Esophagus (tissue), 2 donors: ENCODE results near the gene SGPL1. TPM values are rescaled to one million over a fixed set of nuclear protein-coding genes. Genes with fewer than 3 reads are reported as not detected.

Experiments
- H3K27ac ChIP-seq, 2 donors: one replicate each; pipeline ENCODE4 v1.5.1; 2013; ENCODE audit warnings: low read depth in 2 of 2, mild to moderate bottlenecking in 2 of 2, inconsistent platforms in 1 of 2, low read length in 1 of 2, moderate library complexity in 1 of 2
- H3K27me3 ChIP-seq, 2 donors: one replicate each; pipeline ENCODE4 v1.6.1; 2013; ENCODE audit warnings: low read length in 2 of 2, control low read depth in 1 of 2, mild to moderate bottlenecking in 1 of 2; ENCODE audit not compliant: insufficient read depth in 2 of 2, control insufficient read depth in 1 of 2
- H3K36me3 ChIP-seq, 2 donors: one replicate each; pipeline ENCODE4 v1.6.1; 2013; ENCODE audit warnings: low read length in 1 of 2; ENCODE audit not compliant: control insufficient read depth in 2 of 2, insufficient read depth in 2 of 2
- H3K4me1 ChIP-seq, 2 donors: one replicate each; pipeline ENCODE4 v1.6.1; 2013; ENCODE audit warnings: low read length in 1 of 2; ENCODE audit not compliant: control insufficient read depth in 2 of 2, insufficient read depth in 2 of 2
- H3K4me3 ChIP-seq, 2 donors: one replicate each; pipeline ENCODE4 v1.5.1; 2013; ENCODE audit warnings: low read length in 2 of 2, mild to moderate bottlenecking in 2 of 2, low read depth in 1 of 2, moderate library complexity in 1 of 2
- H3K9me3 ChIP-seq, 2 donors: one replicate each; pipeline ENCODE4 v1.6.1; 2013; ENCODE audit warnings: mild to moderate bottlenecking in 2 of 2, low read depth in 1 of 2, low read length in 1 of 2, moderate library complexity in 1 of 2; ENCODE audit not compliant: control insufficient read depth in 2 of 2, insufficient read depth in 1 of 2
- WGBS, 2 donors: extraction: QIAGEN DNeasy Blood & Tissue Kit; methylation state at CpG; one replicate each; pipeline ENCODE4 v1.1.7; 2013; 5-methylcytosine and 5-hydroxymethylcytosine counted together
- polyA plus RNA-seq, 2 donors: library from polyadenylated mRNA; stranded (reverse); fragments of 200-250 nt; gene quantifications; one replicate each; pipeline ENCODE4 v1.2.3, GENCODE V29; 2013
- donor health status: healthy with polysubstance abuse.
- donor health status: Bipolar disorder and iron deficiency.

Gene SGPL1
- polyA plus RNA-seq, 2 donors = 16.6 to 16.7 TPM

DNA sequence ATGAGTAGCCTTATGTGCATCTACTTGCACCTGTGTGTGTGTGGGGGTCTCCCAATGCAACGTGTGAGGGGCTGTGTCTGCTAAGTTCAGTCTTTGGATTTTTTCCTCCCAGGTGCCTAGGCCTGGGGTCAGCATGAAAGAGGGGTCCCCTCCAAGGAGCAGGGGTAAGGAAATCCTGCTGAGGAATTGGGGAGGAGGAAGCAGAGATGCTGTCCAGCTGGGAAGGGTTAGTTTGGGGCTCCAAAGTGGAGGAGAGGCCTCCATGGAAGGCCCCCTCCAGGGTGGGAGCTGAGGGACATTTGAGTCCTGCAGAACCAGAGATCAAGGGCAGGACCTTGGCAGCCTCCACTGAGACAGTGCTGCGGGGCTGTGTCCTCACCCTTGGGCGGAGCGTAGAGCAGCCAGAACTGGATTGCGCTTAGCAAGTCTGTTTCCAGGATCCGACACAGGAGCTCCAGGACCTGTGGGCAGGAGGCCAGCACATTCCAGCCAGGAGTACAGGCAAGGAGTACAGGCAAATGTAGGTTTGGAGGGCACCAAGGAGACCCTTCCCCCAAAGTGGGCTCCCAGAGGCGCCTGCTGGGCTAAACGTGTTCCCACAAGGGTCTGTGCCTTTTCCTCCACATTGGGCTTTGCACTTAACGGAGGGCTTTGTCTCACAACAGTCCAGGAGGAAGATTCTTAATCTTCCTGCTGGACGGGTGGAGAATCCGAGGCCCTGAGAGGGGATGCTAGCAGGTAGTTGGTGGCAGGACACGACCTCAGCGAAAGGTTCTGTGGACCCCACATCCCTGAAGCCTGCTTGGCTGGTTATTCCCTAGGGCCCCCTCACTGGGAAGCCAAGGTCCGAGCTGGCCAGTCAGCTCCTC, 40.7 kb upstream of the SGPL1 start:
- WGBS, 2 donors = 64 to 72% methylated on average over 14 of the region's 14 CpGs
- Histone ChIP-seq H3K9me3 (no peaks in the 10 kb centered on the region), H3K4me1 (peaks cover 4 to 12% of the 10 kb centered on the region in 2 donors), H3K27ac (peak overlapping the region in 1 of 2 donors; percentile 23), H3K27me3 (no peaks in the 10 kb centered on the region), H3K4me3 (no peak overlapping the region), H3K36me3 (no peaks in the 10 kb centered on the region)

DNA sequence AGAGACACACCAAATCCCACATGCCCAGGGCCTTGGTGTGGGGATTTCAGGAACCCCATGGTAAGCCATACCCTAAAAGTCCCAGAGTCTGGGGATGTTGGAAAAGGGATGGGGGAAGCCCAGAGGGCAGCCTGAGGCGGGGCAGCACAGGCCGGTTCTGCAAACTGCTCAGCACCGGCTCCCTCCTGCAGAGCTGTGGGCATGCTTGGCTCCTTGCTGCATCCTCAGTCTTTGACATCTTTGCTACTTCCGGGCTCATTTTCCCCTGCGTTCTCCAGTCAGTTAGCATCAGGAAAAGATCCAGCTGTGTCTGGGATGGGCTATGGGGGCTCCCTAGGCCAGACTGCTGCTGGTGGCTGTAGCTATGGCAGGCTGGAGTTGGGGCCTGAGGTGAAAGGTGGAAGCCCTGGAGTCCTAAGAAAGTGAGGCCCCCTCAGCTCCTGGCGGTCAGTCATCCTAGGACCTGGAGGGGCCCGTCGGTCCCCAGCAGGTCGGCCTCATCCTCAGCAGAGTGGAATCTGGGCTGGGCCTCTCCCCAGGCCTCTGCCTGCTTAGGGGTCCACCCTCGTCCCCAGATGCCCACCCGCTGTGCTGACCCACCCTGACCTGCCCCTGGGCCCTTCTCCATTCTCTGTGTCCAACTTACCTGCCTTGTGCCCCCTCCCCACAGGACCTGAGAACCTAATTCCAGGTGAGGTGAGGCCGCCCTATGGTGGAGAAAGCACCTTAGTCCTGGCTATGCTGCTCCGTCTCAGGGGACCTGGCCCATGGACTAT, 39.9 kb upstream of the SGPL1 start:
- 79 to 87% methylated on average over 13 of the region's 13 CpGs for WGBS, 2 donors
- no peaks in the 10 kb centered on the region for H3K27me3 ChIP-seq
- no peaks in the 10 kb centered on the region for H3K36me3 ChIP-seq
- no peak overlapping the region for H3K4me3 ChIP-seq
- H3K27ac ChIP-seq = no peak overlapping the region
- peaks cover 4 to 12% of the 10 kb centered on the region in 2 donors for H3K4me1 ChIP-seq
- no peaks in the 10 kb centered on the region for H3K9me3 ChIP-seq

DNA sequence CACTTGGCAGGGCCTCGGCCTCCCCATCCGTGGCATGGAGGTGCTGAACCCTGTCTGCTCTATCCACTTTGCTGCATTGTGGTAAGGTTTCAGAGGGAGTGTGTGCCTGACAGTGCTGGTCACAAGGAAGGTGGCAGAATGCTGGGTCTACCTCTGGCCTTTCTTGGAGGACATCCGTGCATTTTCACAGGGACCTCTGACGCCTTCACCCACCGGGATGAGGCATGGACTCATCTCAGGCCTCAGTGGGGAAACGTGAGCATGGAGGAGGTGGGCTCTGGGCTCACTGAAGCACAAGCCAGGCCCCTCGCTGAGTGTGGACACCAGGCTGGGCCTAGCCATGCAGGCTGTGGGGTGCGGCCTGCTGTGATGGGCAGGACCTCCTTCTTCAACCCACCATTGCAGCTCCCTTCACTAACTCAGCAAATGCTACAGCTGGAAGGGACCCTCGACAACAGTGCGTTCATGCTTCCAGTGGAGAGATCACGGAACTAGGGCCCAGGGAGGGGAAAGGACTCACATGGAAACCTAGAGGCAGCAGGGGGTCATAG, 39.2 kb upstream of the SGPL1 start:
- Histone ChIP-seq H3K27me3 (no peaks in the 10 kb centered on the region), H3K9me3 (no peaks in the 10 kb centered on the region), H3K4me3 (no peak overlapping the region), H3K27ac (no peak overlapping the region), H3K36me3 (no peaks in the 10 kb centered on the region), H3K4me1 (peaks cover 4 to 12% of the 10 kb centered on the region in 2 donors)
- WGBS, 2 donors = 93 to 95% methylated on average over 11 of the region's 11 CpGs

DNA sequence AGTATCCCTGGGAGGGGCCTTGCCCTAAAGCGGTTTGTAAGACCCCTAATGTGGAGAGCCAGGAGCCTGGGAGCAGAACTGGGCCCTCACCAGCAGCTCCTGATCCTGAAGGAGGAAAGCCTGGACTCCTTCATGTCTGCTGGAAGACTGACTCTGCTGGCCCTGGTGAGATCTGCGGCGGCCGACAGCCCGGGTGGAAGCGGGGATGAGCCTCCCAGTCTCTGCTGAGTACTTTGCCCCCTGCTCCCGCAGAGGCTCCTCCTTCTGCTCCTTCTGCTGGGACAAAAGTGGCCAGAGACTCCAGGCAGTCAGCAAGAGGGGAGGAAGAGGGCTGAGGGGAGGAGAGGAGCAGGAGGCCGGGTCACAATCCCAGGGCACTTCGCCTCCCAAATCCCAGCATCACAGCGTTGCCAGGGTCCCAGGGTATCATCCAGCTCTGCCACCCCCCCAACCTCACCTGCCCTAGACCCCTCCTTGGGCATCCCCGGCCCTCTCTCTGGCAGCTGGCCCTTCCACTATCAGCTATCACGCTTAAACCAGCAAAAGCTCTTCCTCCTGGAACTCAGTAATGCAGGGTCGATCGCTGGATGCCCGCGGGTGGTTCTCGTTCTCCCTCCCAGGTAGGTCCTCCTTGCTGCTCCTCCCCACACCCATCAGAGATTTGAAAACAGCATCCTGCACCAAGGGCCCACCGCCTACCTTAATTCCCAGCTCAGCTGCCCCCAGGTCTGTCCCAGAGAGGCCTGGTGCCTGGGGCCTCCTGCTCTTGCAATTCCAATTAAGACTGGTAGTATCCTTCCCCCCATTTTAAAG, 38.5 kb upstream of the SGPL1 start:
- no peaks in the 10 kb centered on the region for H3K36me3 ChIP-seq
- 82 to 96% methylated on average over 18 of the region's 18 CpGs for WGBS, 2 donors
- H3K27ac ChIP-seq = no peak overlapping the region
- no peaks in the 10 kb centered on the region for H3K27me3 ChIP-seq
- H3K4me3 ChIP-seq = no peak overlapping the region
- H3K9me3 ChIP-seq = no peaks in the 10 kb centered on the region
- peaks cover 4 to 12% of the 10 kb centered on the region in 2 donors for H3K4me1 ChIP-seq

DNA sequence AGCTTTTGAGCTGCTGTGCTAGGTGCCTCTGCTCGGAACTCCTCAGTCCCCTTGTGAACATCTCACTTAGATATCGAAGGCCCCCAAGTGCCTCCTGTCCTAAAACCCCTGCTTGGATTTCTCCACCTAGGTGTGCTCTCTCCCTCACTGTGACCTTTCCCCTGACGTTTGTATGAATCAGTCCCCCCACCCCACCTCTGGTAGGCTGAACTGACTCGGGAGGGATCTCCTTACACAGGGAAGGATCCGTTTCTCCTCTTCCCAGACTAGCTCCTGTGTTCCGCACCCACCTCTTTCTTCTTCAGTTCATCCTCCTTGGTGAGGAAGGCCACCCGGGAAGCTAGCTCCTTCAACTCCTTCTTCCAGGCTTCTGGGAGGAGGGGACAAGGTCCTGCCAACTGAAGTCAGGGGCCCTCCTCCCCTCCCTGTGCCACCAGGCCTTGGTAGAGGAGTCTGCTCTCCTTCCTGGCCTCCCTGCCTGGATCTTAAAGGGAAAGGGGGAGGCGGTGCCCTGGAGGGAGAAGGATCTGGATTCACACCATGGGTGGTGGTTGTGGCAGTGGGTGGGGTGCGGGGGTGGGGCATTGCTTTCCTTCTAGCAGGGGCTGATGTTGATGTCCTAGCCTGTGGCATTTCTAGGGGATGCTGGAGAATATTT, 37.4 kb upstream of the SGPL1 start:
- H3K36me3 ChIP-seq = no peaks in the 10 kb centered on the region
- H3K27me3 ChIP-seq = no peaks in the 10 kb centered on the region
- WGBS, 2 donors = 71 to 78% methylated on average over 9 of the region's 9 CpGs
- no peak overlapping the region for H3K27ac ChIP-seq
- no peaks in the 10 kb centered on the region for H3K9me3 ChIP-seq
- peaks cover 4 to 12% of the 10 kb centered on the region in 2 donors for H3K4me1 ChIP-seq
- no peak overlapping the region for H3K4me3 ChIP-seq

DNA sequence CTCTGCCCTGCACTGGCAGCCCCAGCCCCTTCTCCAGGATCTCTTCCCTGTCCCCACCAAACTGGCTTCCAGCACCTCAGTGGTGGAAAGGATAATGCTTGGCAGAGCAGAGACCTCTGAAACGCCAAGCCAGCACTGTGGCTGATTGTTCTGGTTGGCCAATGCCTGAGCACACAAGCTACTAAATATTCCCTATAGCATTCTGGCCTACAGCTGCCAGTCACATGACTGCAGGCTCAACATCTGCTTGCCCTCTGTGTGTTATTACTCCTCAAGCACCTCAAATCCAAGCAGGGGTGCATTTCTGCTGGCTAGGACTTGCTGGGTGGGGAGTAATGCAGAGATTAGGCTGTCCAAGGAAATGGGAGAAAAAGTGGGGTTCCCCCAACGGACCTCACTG, 36.7 kb upstream of the SGPL1 start:
- 51 to 62% methylated on average over 2 of the region's 2 CpGs for WGBS, 2 donors
- no peak overlapping the region for H3K4me3 ChIP-seq
- H3K9me3 ChIP-seq = no peaks in the 10 kb centered on the region
- no peak overlapping the region for H3K27ac ChIP-seq
- no peaks in the 10 kb centered on the region for H3K27me3 ChIP-seq
- H3K4me1 ChIP-seq = peaks cover 4 to 12% of the 10 kb centered on the region in 2 donors
- H3K36me3 ChIP-seq = no peaks in the 10 kb centered on the region

DNA sequence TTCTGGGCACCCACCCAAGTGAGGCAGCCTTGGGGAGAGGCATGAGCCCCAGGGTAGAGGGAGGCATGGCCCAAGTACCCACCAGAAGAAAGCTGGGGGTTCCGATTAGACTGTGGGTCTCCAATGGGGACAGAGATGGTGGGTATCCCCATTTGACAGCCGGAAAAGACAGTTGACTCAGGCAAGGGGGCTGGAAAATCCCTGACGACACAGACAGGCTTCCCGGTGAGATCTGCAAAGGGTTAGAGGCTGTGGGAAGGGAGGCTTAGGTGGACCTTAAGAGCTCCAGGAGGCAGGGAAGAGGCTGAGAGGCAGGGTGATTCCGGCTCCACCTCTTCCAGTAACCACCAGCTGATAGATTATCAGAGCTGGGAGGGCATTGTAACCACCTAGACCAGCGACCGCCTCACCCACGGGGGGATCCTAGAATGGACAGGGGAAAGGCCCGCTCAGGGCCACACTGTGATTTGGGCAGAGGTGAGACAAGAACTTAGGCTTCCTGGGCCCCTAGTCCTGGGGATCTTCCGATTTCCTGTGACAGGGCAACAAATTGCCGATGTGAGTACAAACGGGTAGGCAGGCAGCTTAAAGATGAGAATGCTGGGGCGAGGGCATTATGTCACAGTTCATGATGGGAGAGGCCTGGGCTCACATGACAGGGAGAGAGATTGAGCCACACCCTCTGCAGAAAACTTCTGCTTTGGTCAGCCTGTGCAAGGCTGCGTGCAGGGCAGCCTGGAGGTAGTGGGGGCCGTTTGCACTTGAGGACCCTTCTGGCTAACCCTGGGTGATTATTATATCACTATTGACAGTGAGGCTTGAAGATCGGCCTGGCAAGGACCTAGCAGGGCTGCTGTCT, 36.0 kb upstream of the SGPL1 start:
- H3K9me3 ChIP-seq = no peaks in the 10 kb centered on the region
- H3K4me1 ChIP-seq = peaks cover 4 to 12% of the 10 kb centered on the region in 2 donors
- H3K27me3 ChIP-seq = no peaks in the 10 kb centered on the region
- WGBS, 2 donors = 79 to 84% methylated on average over 16 of the region's 16 CpGs
- H3K4me3 ChIP-seq = no peak overlapping the region
- no peaks in the 10 kb centered on the region for H3K36me3 ChIP-seq
- H3K27ac ChIP-seq = peak overlapping the region in 1 of 2 donors; percentile 3

DNA sequence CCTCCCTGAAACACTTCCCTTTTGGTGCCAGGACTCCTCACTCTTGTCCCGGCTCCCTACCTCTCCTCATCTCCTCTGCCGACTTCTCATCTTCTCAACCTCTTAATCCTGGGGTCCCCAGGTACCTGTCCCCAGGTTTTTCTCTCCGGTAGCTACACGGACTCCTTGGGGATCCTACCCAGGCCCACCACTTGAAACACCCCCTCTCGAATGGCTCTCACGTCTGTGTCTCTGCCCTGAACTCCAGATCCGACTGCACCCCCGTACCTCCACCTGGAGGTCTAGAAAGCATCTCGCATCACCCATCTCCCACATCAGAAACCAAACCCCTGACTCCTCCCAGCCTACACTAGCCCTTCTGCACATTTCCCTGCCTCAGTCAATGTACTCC, 35.4 kb upstream of the SGPL1 start:
- Histone ChIP-seq H3K9me3 (no peaks in the 10 kb centered on the region), H3K4me1 (peaks cover 0 to 6% of the 10 kb centered on the region in 2 donors), H3K36me3 (no peaks in the 10 kb centered on the region), H3K4me3 (no peak overlapping the region), H3K27me3 (no peaks in the 10 kb centered on the region), H3K27ac (no peak overlapping the region)
- WGBS, 2 donors = 94% methylated on average over 9 of the region's 9 CpGs
